ENCODE measurements around the gene UGGT2.
A peak's percentile ranks its signal among the peaks of the same experiment; 100 is the strongest.
"Not testable (repeated sequence)": the region's sequence is repeated elsewhere in the genome, so short reads cannot be mapped to it uniquely, and the experiment has no call there.

Gene UGGT2

DNA sequence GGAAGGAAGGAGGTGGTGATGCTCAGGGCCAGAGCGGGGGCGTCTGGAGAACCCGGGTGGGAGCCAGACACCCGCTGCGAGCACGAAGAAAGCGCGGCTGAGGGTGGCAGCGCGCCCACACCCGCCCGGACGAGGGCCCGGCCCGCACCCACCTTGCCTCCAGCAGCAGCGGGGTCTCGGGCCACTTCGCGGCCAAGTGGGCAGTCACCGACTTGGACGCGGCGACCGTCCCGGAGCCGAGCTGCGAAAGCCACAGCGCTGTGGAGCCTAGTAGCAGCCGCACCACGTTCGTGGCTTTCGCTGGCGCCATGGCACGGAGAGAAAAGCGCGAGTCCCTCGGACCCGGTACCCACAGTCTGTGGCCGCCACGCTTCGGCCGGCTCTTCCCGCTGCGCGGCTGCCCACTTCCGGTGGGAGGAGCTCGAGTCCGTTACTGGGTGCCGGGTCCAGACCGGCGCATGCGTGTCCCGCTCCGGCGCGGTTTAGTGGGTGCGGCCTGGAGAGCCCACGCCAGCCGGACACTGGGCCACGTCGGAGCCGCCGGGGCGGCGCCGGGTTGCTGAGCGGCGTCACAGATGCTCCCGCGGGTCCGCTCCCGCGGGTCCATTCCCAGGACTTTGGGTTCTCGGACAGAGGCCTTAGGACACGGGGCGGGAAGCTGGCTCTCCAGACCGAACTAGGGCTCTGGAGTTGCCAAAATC is at the start of gene UGGT2:
TSS of gene UGGT2 (minus strand) at position 399 of the 701 bp plus-strand sequence. CDS start at position 310, 89 bp downstream.
- peak; percentile 90 for DNase-seq (ENCODE audit: low read depth)

DNA sequence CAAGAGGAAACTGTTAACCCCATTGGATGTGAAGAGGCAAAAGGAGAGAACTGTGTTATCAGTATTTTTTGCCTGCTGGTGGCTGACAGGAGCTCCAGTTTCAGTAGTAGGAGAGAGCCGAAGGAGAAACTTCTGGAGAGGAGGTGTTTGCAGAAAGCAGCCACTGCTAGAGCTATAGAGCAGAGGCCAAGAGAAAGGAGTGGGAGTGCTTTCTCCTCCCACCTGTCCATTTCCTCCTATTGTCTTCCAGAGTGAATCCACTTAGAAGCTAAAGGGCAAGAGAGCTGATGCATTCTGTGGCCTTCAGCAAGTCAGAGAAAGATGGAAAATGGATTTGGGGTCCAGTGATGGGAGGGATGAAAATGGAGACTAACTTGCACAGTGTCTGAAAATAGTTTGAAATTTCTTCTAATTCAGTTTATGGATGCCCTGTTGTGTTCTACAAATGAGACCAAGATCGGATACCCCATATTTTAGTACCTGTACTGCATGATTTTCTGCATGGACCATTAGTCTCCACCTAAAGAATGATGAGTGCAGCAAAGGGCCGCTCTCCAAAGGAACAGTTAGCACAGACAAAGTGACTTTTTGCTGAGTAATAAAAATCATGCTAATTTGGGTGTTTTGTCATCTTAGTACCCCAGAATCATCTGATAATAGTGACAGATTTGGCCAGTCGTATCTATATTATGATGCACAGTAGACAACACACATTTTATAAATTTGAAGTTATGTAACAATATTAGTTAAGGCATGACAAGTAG is 47.4 kb upstream of the UGGT2 start:
- no peak for DNase-seq (ENCODE audit: low read depth)

GRCh38 chr13:96093296-96094006 is 40.2 kb upstream of the UGGT2 start:
- no peak for DNase-seq (ENCODE audit: low read depth)

DNA sequence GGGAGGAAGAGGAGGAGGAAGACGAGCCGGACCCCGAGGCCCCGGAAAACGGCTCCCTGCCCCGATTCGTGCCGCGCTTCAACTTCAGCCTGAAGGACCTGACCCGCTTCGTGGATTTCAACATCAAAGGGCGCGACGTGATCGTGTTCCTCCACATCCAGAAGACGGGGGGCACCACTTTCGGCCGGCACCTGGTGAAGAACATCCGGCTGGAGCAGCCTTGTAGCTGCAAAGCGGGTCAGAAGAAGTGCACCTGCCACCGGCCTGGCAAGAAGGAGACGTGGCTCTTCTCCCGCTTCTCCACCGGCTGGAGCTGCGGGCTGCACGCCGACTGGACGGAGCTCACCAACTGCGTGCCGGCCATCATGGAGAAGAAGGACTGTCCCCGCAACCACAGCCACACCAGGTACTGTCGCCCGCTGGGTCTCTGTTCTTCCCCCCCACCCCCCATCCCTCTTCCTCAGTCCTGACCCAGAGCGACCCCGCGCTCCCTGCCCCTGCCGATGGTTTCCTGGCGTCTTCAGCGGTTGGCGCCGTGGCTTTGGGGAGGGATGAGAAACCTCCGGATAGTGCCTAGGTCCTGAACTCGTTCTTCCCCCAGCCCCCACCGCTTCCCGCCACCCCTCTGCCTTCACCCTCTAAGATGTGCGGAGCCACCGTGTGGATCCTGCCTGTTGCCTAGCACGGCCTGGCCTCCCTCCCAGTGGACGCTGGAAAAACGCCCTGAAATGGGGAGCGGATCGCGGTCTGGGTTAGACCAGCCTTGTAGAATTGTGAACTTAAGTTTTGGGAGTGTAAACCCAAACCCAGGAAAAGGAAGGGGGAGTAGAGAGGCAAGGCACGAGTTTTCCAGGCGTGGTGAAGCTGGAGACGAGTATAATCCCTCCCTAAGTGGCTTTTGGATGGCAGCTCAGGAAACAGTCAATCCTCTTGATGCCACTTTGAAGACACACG is 38.2 kb upstream of the UGGT2 start:
- DNase-seq (ENCODE audit: low read depth): no peak

DNA sequence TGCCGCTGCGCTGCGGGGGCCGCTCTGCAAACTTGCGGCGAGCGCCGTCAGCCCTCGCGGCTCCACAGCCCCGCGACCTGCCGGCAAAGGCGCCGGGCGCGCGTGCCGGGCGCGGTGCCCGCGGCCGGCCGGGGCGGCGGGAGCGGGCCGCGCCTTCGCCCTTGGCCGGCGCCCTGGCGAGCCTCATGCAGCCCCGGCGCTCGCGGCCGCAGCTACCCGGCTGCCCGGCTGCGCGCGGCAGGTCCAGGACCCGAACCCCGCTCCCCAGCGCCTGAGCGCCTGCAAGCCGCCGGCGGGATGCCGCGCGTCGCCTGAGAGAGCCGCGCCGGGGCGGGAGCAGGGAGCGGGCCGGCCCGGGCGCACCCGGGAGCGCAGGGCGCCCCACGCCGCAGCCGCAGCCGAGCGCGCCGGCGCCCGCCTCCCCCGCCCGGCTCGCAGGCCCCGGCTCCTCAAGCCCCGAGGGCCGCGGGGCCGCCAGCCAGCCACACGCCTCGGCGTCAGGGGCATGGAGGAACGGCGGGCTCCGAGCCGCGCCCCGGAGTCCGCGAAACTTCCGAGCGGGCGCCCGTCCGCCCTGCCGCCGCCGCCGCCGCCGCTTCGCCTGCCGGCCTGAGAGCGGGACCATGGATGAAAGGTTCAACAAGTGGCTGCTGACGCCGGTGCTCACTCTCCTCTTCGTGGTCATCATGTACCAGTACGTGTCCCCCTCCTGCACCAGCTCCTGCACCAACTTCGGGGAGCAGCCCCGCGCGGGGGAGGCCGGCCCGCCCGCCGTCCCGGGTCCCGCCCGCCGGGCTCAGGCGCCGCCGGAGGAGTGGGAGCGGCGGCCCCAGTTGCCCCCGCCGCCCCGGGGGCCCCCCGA is 37.3 kb upstream of the UGGT2 start:
- no peak for DNase-seq (ENCODE audit: low read depth)

- DNase-seq (ENCODE audit: low read depth): no peak
Measured at GRCh38 chr13:96089749-96090239, 36.6 kb upstream of the UGGT2 start, which contains the start of gene HS6ST3. Gene HS6ST3, plus strand, starts transcription at chr13:96090107.

- DNase-seq (ENCODE audit: low read depth): no peak
Measured at GRCh38 chr13:96089139-96089538, 35.9 kb upstream of the UGGT2 start.

GRCh38 chr13:96086736-96087135 is 33.5 kb upstream of the UGGT2 start:
- no peak for DNase-seq (ENCODE audit: low read depth)

DNA sequence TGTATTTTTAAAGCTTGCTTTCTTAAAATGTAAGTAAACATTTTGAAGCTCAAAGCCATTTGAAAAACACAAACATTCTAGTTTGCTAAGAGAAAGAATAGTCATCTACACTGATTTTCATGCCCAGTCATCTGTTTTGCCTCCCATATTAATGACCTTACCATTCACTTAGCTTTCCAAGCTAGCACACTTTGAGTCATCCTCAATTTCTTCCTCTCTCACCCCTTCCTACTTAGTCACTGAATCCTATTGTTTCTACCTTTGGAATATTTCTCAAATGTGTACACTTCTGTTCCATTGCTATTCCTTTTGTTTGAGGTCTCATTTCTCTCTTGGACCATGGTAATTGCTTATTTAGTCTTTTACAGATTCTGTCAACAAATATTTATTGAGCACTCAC is 29.4 kb upstream of the UGGT2 start:
- DNase-seq (ENCODE audit: low read depth): no peak

- no peak for DNase-seq (ENCODE audit: low read depth)
Measured at GRCh38 chr13:96081888-96082287, 28.7 kb upstream of the UGGT2 start.

- no peak for DNase-seq (ENCODE audit: low read depth)
Measured at GRCh38 chr13:96080676-96081075, 27.5 kb upstream of the UGGT2 start.

DNA sequence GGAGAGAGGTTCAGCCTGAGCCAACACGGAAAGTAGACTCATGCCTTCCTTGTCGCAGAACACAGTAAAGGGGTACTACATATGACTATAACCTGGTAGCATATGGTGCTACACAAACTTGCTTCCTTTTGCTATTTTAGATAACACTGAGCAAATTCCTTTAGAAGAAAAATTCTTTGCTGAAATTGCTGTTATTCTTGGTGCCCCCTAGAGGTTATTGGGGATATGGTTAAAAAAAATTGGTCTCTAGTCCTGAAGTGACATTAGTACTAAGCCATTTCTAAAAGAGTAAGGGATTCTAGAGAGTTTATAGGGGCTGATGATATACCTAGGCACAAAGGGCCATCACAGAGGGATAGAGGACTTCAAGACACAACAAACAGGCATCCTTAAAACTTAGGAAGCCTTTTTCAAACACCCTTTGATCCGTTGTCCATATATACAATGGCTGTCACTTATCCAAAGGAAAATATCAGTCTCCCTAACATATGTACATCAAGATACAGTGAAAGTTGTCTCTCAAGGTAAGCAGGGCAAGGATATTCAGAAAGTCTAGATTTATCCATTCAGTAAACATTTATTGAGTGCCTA is 22.8 kb upstream of the UGGT2 start:
- DNase-seq (ENCODE audit: low read depth): peak; percentile 20

GRCh38 chr13:96072392-96072791 is 19.2 kb upstream of the UGGT2 start:
- DNase-seq (ENCODE audit: low read depth): no peak

DNA sequence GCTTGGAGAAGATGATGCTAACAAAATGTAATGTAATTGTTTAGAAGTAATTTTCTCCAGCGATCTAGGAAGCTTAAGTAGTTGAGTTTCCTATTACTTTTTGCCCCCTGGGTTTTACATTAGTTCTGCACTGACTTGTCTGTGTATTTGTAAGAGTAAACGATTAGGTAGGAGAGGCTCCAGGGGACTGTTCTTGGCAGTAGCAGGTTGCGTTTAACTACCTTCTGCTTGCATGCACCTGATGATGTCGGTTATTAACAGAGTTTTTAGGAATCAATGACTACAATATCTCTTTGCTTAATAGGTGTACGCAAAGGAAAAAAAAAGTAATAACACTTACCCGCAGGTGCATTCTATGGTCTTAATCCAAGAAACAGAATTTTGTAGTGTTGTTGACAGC is 18.3 kb upstream of the UGGT2 start:
- no peak for DNase-seq (ENCODE audit: low read depth)

GRCh38 chr13:96068729-96069128 is 15.5 kb upstream of the UGGT2 start:
- DNase-seq (ENCODE audit: low read depth): no peak

DNA sequence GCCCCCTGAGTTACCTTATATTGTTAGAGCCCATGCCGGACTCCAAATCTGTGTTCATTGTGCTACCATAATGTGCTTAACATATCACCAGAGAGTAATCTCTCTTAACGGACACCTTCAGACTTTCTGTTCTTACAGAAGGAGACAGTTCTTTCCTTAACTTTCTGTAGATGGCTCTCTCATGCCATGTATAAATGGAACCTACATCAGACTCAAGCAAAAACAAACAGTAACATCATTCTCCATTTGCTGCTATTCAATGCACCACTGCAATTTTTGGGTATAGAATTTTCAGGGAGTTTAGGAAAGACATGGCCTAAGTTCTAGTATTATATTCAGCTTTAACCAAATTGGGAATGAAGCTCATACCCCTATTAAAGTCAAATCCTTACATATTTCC is 12.6 kb upstream of the UGGT2 start:
- no peak for DNase-seq (ENCODE audit: low read depth)

DNA sequence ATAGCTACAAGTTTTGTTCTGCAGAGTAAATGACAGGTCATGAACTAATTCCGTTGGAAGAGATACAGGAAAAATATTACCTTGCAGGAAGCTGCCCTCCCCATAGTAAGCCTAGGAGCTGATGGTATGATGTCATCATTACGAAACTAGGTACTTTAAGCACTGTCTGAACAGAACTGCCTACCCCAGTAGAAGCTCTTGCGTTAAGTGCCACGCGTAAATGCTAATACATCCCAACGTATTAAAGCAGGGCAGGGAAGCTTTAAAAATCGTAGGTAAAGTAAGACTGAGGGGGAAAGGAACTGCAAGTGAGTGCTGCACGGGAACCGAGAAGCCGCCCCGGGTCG is 572 bp downstream of the UGGT2 start:
- DNase-seq (ENCODE audit: low read depth): peak; percentile 83

DNA sequence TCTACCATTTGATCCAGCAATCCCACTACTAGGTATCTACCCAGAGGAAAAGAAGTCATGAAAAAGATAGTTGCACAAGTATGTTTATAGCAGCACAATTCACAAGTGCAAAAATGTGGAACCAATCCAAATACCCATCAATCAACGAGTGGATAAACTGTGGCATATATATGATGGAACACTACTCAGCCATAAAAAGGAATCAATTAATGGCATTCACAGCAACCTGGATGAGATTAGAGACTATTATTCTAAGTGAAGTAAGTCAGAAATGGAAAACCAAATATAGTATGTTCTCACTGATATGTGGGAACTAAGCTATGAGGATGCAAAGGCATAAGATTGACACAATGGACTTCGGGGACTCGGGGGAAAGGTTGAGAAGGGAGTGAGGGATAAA is 1.3 kb downstream of the UGGT2 start:
- not testable (repeated sequence) for DNase-seq (ENCODE audit: low read depth)

DNA sequence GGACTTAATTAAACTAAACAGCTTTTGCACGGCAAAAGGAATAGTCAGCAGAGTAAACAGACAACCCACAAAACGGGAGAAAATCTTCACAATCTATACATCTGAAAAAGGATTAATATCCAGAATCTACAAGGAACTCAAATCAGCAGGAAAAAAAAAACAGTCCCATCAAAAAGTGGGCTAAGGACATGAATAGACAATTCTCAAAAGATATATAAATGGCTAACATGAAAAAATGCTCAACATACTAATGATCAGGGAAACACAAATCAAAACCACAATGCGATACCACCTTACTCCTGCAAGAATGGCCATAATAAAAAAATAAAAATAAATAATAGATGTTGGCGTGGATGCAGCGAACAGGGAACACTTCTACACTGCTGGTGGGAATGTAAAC is 1.7 kb downstream of the UGGT2 start:
- not testable (repeated sequence) for DNase-seq (ENCODE audit: low read depth)

- DNase-seq (ENCODE audit: low read depth): not testable (repeated sequence)
Measured at GRCh38 chr13:96050955-96051354, 2.2 kb downstream of the UGGT2 start.
